GM18520 (cell line): ENCODE results near the gene DBH.

Experiments used
- ATAC-seq: cut with Tn5 transposase; IDR thresholded peaks from one replicate; pipeline ENCODE4 v1.9.1; 2021; ENCODE audit not compliant: unreplicated experiment

Gene DBH

DNA sequence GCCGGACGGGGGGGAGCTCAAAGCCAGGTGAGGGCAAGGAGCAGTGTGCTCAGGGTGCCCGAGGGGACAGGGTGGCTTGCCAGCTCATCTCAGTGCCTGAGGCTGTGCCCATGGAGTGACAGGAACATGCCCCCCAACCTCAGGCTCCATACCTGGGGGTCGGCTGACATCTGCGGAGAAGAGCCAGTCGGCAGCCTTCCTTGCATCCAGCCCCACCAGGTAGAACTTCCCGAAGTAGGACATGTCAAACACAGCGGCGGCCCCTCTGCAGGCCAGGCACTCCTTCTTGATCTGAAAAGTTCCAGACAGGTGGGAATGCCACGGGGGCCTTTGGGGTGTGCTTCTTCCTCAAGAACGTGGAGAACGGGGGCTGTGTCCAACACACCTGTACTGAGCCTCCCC is 59.9 kb downstream of the DBH start:
- ATAC-seq: no peak

DNA sequence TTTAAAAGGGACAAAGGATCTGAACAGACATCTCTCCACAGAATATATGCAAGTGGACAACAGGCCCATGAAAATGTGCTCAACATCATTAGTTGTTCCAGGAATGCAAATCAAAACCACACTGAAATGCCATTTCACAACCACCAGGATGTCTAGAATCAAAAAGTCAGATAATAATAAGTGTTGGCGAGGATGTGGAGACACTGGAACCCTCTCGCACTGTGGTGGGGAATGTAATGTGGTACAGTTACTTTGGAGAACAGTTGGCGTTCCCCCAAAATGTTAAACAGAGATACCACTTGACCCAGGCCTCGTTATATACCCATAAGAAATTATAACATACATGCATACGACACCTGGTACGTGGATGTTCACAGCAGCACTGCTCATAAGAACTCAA is 63.4 kb downstream of the DBH start:
- no peak for ATAC-seq

DNA sequence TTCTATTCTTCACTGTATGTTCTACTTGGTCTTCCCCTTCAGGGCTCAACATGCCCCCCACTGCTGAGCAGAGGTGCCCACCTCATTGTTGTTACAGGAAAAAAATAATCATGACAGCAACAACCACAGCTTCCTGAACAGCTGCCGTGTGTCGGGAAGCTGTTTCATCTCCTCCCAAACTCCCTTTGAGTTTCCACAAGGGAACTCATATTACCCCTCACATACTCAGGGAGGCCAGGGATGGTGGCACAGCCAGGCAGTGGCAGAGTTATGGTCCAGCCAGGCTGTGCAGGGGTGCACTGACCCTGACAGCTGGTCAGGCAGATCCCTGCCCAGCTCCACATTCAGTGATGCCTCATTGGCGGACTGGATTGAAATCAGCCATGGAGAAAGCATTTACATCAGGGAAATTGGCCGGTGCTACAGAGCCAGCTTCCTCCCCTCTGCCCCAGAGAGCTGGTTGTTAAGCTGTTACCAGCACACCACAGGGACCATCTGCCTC is 64.7 kb downstream of the DBH start:
- no peak for ATAC-seq

DNA sequence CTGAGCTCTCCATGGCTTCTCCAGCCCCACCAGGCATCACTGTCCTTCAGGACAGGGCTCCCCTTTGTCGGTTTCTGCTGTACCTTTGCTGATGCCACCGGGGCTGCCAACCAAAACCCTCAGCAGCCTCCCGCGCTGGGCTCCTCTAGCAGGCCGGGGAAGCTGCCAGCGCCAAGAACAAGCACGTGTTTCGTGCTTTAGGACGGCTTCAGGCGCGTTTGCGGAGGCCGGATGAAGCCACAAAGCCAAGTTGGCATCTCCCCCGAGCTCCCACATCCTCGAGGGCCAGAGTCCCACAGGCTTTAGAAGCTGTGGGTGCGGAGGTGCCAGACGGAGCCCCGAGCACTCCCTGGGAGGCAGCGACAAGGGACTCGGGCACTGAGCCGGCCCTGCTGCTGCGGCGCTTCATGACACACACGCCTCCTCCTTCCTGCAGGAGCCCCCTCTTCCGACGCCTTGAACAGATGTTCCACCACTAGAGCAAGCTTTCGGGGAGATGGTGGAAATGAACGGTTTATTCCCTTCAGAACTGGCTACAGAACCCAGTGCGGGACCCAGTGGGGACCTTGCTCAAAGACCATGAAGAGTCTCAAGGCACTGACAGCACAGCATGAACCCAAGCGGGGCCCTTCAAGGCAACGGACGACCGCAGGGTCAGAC is 65.3 kb downstream of the DBH start:
- ATAC-seq: no peak

DNA sequence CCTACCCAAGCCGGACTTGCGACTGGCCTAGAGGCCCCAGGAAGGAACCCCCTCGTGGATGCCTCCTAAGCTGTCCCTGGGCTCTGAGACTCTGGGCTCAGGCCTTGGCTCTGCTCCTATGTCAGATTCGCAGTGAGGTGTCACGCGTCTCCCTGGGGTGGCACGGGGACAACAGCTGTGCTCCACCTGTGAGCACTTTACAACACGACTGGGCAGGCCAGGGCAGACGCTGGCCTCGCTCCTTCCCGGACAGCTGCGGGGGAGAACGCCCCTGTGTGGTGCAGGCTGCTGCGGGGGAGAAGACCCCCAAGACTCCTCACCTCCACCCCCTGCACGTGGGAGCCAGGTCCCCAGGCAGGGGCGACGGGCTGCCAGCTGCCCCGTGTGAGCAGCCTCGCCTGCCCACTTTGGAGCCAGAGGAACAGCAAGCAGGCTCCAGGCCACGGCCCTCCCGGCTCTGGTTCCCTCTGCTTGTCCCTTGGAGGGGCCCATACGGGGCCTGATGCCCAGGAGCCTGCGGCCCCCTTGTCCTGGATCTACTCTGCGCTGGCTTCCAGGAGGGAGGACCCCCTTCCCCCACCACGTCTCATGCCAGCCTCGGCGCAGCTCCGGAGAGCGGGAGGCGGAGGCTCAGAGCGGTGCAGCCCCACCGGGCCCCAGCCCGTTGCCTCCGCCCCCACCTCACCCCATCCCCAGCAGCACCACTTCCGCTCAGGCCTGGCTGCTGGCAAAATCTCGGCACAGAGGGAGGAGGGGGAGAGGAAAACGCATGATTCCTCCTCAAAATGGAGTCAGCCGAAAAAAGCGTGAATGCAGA is 66.0 kb downstream of the DBH start:
- ATAC-seq: no peak

DNA sequence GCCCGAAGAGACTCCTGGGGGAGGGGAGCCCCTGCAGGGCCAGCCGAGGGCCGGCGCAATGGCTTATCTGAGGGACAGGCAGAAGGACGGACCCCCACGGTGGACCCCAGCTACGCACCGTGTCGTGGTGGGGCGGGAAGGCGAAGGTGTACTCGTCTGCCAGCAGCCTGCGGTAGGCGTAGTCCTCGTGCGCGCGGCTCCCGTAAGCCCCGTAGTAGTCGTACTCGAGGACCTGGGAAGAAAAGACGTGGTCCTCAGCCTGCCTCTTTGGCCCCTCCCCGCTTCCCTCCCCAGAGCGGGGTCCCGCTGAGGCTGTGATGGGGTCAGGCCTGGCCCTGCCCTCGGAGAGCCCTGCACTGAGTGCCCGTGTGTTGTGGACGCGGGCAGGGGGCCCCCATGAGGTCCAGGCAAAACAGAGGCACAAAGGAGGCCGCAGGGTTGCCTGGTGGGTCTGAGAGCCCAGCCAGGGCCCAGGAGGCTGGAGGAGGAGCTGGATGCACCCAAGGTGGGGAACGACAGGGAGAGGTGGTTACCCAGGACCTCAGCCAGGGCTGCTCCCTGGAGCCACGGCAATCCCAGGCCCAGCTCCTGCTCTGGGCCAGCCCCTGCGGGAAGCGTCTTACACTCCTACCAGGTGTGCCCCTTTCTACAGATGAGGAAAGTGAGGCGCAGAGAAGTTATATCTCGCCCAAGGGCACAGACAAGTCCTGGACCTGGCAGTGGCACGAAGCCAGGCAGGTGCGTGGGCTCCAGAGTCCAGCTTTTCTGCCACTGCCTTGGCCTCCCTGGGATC is 66.8 kb downstream of the DBH start:
- ATAC-seq: no peak

DNA sequence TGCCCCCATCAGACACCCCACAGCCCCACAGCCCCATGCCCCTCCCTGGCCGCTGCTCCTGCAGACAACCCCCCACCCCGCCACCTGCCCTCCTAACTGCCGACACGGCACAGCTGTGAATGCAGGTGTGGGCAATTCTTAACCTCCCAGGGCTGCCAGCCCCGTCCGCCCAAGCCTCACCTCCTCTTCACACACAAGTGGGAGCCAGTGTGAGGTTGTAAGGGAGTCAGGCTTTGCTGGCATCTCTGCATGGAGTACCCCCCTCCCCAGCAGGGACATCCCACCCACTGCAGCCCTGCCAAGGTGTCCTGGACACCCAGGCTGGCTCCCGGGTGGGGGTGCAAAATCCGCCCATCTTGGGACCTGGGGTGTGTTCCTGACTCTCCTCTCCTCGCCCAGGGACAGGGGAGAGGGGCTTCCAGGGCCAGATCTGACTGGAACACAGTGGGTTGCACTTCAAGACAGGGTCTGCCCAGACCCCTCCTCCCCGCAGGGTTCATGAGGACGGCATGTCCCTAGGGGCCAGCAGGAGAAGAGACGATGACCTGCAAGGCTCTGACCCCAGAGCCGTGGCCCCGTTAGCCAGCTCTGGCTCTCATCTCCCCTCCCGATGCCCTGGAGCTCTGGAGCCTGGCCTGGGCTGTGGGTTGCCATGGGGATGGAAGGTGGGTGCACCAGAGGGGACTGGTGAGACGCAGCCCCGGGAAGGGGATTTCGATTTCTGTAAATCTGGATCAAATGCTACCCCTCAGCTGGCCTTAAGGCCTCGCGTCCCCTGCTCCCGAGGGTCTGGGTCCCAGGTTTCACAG is 67.6 kb downstream of the DBH start:
- no peak for ATAC-seq

DNA sequence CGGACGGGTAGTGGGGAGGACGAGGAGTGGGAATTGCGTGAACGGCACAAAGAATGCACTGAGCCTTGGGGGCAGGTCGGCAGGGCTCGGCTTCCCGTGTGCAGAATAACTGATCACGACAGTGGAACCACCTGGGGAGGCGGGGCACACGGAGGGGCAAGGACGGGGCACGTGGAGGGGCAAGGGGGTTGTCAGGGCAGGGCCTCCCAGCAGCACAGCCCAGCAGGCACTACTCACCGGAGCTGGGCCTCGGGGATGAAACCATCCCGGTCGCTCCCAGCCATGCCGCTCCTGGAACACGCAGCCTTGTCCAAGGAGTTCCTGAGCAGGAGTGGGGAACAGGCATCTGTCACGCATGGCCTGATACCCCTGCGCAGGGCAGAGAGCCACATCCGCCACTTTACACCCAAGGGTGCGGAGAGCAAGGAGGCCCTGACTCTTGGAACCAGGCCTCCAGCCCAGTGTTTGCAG is 68.6 kb downstream of the DBH start:
- ATAC-seq: no peak

DNA sequence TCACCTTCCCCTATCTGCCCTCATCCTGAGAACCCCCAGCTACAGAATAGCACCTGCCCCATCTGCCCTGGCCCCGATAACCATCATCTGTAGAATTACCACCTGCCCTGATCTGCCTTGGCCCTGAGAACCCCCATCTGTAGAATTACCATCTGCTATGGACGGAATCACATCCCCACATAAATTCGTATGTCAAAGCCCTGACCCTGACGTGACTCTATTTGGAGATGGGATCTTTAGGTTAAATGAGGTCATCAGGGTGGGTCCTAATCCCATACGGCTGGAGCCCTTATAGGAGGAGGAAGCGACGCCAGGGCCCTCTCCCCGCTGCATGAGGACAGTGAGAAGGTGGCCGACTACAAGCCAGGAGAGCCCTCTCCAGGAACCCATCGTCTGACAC is 69.4 kb downstream of the DBH start:
- no peak for ATAC-seq

DNA sequence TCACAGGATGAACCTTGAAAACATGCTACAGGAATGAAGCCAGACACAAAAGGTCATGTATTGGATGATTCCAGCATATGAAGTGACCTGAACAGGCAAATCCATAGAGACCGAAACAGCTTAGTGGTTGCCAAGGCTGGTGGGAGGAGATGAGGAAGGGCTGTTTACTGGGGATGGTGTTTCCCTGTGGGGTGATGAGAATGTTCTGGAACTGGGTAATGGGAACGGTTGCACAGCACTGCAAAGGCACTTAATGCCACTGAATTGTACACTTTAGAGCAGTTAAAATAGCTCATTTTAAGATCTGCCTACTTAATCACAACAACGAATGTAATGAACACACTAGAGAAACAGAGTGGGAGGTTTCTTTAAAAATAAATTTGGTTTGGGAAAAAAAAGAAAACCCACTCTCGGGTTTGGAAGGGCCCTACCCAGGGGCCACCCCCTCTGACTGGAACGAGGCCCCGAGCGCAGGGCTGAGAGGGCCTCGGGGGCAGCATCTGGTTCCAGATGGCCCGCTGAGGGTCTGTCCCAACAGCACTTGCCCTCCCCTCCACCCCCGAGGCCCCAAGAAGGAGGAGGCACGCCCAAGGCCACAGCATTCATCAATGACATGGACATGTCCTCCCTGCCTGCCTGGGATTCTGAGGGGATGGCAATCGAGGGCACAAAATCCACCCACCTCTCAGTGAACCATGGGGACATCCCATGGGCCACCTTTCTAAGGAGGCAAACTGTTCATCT is 70.3 kb downstream of the DBH start:
- no peak for ATAC-seq

DNA sequence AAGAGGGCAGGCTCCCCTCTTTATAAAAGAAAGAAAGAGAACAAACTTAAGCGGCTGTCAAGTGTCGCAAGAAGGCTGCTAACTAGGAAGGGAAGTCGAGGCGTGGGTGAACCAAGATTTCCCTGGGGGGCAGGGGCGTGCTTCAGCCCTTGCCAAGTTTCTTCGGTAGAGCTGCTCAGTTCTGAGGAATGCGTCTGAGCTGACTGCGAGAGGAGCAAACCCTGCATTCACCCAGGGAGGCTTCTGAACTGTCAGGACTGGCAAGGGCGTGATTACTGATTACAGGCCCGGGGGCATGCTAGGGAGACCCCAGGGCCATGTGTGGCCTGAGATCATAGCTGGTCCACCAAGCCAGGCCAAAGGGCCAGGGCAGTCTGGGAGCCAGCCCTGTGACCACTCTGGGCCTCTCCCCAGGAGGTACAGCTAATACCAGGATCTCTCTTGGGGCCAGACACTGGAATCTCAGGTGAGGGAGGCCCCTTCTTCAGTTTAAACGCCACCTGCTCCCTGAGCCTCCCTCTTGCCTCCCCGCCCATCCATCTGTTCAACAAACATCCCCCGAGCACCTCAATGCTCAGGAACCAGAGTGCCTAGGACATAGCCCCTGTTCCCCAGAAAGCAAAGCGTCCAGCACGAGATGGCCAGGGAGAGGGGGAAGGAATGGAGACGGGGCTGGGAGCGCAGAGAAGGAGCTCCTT is 71.1 kb downstream of the DBH start:
- no peak for ATAC-seq

DNA sequence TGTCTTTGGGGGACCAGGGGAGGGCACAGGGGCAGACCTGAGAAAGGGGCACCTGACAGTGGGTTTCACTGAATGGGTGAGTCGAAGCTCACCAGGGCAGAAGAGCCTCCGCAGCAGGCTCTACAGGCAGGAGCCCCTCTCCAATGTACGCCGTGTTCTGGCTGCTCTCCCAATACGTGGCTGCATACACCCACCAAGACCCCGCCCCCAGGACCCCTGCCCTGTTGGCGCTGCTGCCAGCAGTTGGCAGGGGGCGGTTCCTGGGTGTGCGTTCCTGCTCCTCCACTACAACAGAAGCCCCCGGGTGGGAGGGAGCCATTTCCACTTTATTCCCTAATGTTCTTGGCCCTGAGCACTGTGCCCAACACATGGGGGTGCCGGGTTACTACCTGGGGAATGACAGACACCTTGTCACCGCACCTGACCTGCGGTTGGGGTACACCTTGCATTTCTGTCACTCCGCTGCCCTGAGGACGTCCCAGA is 71.6 kb downstream of the DBH start:
- ATAC-seq: no peak

DNA sequence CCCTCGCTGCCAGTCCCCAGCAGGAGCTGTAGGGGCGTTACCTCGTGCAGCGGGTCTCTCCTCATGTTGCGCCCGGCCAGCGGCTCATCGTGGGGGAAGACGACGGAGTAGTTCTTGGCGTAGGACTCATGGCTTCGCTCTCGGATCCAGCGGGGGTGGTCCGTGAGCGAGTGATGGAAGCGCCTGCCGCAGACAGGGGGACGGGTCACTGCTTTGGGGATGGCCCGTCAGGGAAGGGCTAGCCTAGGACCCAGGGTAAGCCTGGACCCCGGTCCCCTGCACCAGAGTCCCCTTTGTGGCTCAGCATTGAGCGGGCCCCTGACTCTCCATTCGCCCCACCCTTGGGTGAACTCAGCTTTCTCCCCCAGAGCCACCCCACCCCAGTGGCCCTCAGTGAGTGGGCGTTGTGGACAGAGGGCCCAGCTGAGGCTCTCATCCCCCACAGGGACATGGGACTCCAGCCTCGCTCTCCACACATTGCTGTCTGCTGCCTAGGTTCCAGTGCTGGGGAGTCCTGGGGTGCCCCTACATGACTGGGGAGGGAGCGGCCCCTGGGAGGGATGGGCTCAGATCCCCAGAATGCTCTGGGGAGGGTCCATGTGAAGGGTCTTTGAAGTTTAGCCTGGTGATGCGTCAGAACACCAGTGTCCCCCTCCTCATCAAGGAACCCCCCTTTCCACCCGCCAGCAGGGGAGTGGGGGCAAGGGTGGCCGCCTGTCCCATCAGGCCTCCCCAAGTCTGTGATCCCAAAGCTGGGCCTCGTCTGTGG is 72.3 kb downstream of the DBH start:
- no peak for ATAC-seq
